Spleen (tissue), 11 donors: ENCODE measurements around the gene WDR35. TPM values are rescaled to one million over a fixed set of nuclear protein-coding genes. Genes with fewer than 3 reads are reported as not detected.

Source experiments
- DNase-seq: peaks from one replicate; pipeline ENCODE4 v3.0.0-alpha.2; 2020
- H3K27ac ChIP-seq, 8 donors: fragments of 200-600 bp; sonication (generic) in 7 of 8; 1 replicate in 4 of 8; 2 replicates in 4 of 8; pipeline versions ENCODE4 v1.5.0 to v1.8.0; 2016 to 2021; ENCODE audit warnings: inconsistent platforms in 4 of 8, mild to moderate bottlenecking in 4 of 8, moderate library complexity in 1 of 8
- H3K27me3 ChIP-seq, 7 donors: fragments of 200-600 bp; sonication (generic) in 6 of 7; replicated peaks in 1 of 7; 1 replicate in 4 of 7; 2 replicates in 3 of 7; pipeline versions ENCODE4 v1.5.0 to v1.8.0; 2016 to 2021; ENCODE audit warnings: inconsistent platforms in 3 of 7, mild to moderate bottlenecking in 1 of 7
- H3K36me3 ChIP-seq, 6 donors: fragments of 200-600 bp; sonication (generic) in 5 of 6; 1 replicate in 4 of 6; 2 replicates in 2 of 6; pipeline versions ENCODE4 v1.5.0 to v1.8.0; 2016 to 2021; ENCODE audit warnings: inconsistent platforms in 2 of 6
- H3K4me1 ChIP-seq, 6 donors: fragments of 200-600 bp; sonication (generic) in 5 of 6; 1 replicate in 3 of 6; 2 replicates in 3 of 6; pipeline versions ENCODE4 v1.5.0 to v1.8.0; 2016 to 2021; ENCODE audit warnings: inconsistent platforms in 3 of 6
- H3K4me3 ChIP-seq, 8 donors: fragments of 200-600 bp; sonication (generic) in 7 of 8; 1 replicate in 4 of 8; 2 replicates in 4 of 8; pipeline versions ENCODE4 v1.5.0 to v1.8.0; 2016 to 2021; ENCODE audit warnings: inconsistent platforms in 4 of 8, mild to moderate bottlenecking in 4 of 8, moderate library complexity in 2 of 8
- H3K9me3 ChIP-seq, 8 donors: fragments of 200-600 bp; sonication (generic) in 7 of 8; 1 replicate in 4 of 8; 2 replicates in 4 of 8; pipeline versions ENCODE4 v1.5.0 to v1.8.0; 2016 to 2021; ENCODE audit warnings: inconsistent platforms in 4 of 8
- CTCF ChIP-seq, 11 experiments: fragments of 200-600 bp in 7 of 11; fragments of 450-650 bp in 4 of 11; sonication (generic) in 4 of 11; IDR thresholded peaks in 8 of 11; conservative IDR thresholded peaks in 3 of 11; 1 replicate in 7 of 11; 2 replicates in 4 of 11; pipeline versions ENCODE4 v1.4.0 to v1.8.0; 2016 to 2021; ENCODE audit warnings: antibody characterized with exemption in 11 of 11, inconsistent platforms in 4 of 11, mild to moderate bottlenecking in 1 of 11
- POLR2A ChIP-seq, 3 donors: fragments of 450-650 bp; IDR thresholded peaks; one replicate each; pipeline ENCODE4 v1.5.1; 2017; ENCODE audit warnings: antibody characterized with exemption in 3 of 3, mild to moderate bottlenecking in 1 of 3
- POLR2AphosphoS5 ChIP-seq, 3 donors: sonication (generic); formaldehyde crosslinking; IDR thresholded peaks; one replicate each; pipeline ENCODE4 v1.5.1; 2017; ENCODE audit warnings: antibody characterized with exemption in 3 of 3
- WGBS, 5 donors: extraction: QIAGEN DNeasy Blood & Tissue Kit in 3 of 5; methylation state at CpG; one replicate each; pipeline versions ENCODE4 v1.1.5 to v1.1.7; 2013 to 2018; 5-methylcytosine and 5-hydroxymethylcytosine counted together
- intact Hi-C: fragments of 100-400 bp; cut with DNase I; formaldehyde crosslinking; loops from one replicate; pipeline ENCODE4 v1.15.0; 2023; ENCODE audit warnings: low total_unique reads
- polyA plus RNA-seq, 3 donors: library from polyadenylated mRNA; stranded (reverse); fragments of 200-250 nt; gene quantifications; one replicate each; pipeline ENCODE4 v1.2.1, GENCODE V29; 2013
- total RNA-seq, 7 donors: library from RNA; depleted of rRNA in 3 of 7; stranded (reverse); fragments of >200 nt in 3 of 7; fragmentation: NEBNext Ultra II Directional in 4 of 7; extraction: Animal tissue kit (Norgen Biotek cat#: 25700) in 4 of 7; gene quantifications; one replicate each; pipeline versions ENCODE4 v1.1.0 to v1.2.1, GENCODE V29; 2016 to 2021
- donor health status: healthy with polysubstance abuse.
- donor health status: DM: no; HTN: no; CAD: no; lungs with moderate emphysema.
- donor health status: DM: no; HTN: no; CAD: no.
- donor health status: Bipolar disorder and iron deficiency.
- donor health status: healthy.
- donor health status: DM: no; HTN: no; CAD: no.
- donor health status: DM: yes; HTN: yes; CAD: no.

The WDR35 gene
- total and polyA plus RNA-seq, 10 donors: 1.7 to 5.3 (median 3.8) TPM

GRCh38 chr2:19898592-19899329, 91.1 kb downstream of the WDR35 start:
- intact Hi-C loops: no loop called here

GRCh38 chr2:19897623-19898245, 92.2 kb downstream of the WDR35 start:
- peaks cover 26 to 80% (median 62%) of the 10 kb centered on the region in 6 donors for H3K4me1 ChIP-seq
- H3K4me3 ChIP-seq: peak overlapping the region in 1 of 8 donors; percentile 7
- peak overlapping the region in 1 of 8 donors; percentile 39 for H3K27ac ChIP-seq
- no peaks in the 10 kb centered on the region for H3K9me3 ChIP-seq
- no peaks in the 10 kb centered on the region for H3K36me3 ChIP-seq
- no peaks in the 10 kb centered on the region for H3K27me3 ChIP-seq
- DNase-seq: no peak
- WGBS, 5 donors: 66 to 82% (median 75%) methylated on average over 5 of the region's 5 CpGs
- TF ChIP-seq CTCF (IDR thresholded peaks at IDR 0.05 in 8 of 11, conservative IDR thresholded peaks at IDR 0.05 in 3 of 11): no peak
- TF ChIP-seq POLR2A (IDR thresholded peaks at IDR 0.05): no peak
- TF ChIP-seq POLR2AphosphoS5 (IDR thresholded peaks at IDR 0.05): no peak
- intact Hi-C loops: no loop called here

More at GRCh38 chr2:19898592-19899329, 91.1 kb downstream of the WDR35 start:
- H3K36me3 ChIP-seq: no peaks in the 10 kb centered on the region
- no peaks in the 10 kb centered on the region for H3K27me3 ChIP-seq
- H3K4me3 ChIP-seq: peak overlapping the region in 1 of 8 donors; percentile 7
- no peak for DNase-seq
- no peaks in the 10 kb centered on the region for H3K9me3 ChIP-seq
- peaks cover 26 to 83% (median 64%) of the 10 kb centered on the region in 6 donors for H3K4me1 ChIP-seq
- peak overlapping the region in 3 of 8 donors; percentile 1 to 39 (median 4) for H3K27ac ChIP-seq
- TF ChIP-seq POLR2A (IDR thresholded peaks at IDR 0.05) (no peak), POLR2AphosphoS5 (IDR thresholded peaks at IDR 0.05) (no peak), CTCF (IDR thresholded peaks at IDR 0.05 in 8 of 11, conservative IDR thresholded peaks at IDR 0.05 in 3 of 11) (no peak)
- WGBS, 5 donors: 73 to 84% (median 78%) methylated on average over 7 of the region's 7 CpGs

GRCh38 chr2:19895535-19895934, 94.4 kb downstream of the WDR35 start:
- H3K36me3 ChIP-seq: no peaks in the 10 kb centered on the region
- H3K4me3 ChIP-seq: no peak overlapping the region
- H3K27ac ChIP-seq: no peak overlapping the region
- TF ChIP-seq POLR2AphosphoS5 (IDR thresholded peaks at IDR 0.05): no peak
- TF ChIP-seq CTCF (IDR thresholded peaks at IDR 0.05 in 8 of 11, conservative IDR thresholded peaks at IDR 0.05 in 3 of 11): no peak
- no peak for TF ChIP-seq POLR2A (IDR thresholded peaks at IDR 0.05)
- peaks cover 26 to 90% (median 62%) of the 10 kb centered on the region in 6 donors for H3K4me1 ChIP-seq
- DNase-seq: no peak
- H3K27me3 ChIP-seq: no peaks in the 10 kb centered on the region
- intact Hi-C loops: no loop called here
- H3K9me3 ChIP-seq: no peaks in the 10 kb centered on the region
- WGBS, 5 donors: 84 to 89% (median 88%) methylated on average over 3 of the region's 3 CpGs

GRCh38 chr2:19894134-19894792, 95.6 kb downstream of the WDR35 start:
- DNase-seq: no peak
- no peaks in the 10 kb centered on the region for H3K36me3 ChIP-seq
- peaks cover 20 to 78% (median 50%) of the 10 kb centered on the region in 6 donors for H3K4me1 ChIP-seq
- intact Hi-C loops: no loop called here
- H3K9me3 ChIP-seq: no peaks in the 10 kb centered on the region
- TF ChIP-seq POLR2A (IDR thresholded peaks at IDR 0.05) (no peak), POLR2AphosphoS5 (IDR thresholded peaks at IDR 0.05) (no peak), CTCF (IDR thresholded peaks at IDR 0.05 in 8 of 11, conservative IDR thresholded peaks at IDR 0.05 in 3 of 11) (no peak)
- no peak overlapping the region for H3K27ac ChIP-seq
- no peak overlapping the region for H3K4me3 ChIP-seq
- H3K27me3 ChIP-seq: no peaks in the 10 kb centered on the region
- 93 to 97% (median 95%) methylated on average over 4 of the region's 4 CpGs for WGBS, 5 donors
